H1 (cell line): ENCODE measurements around the gene SPATA33. TPM values are rescaled to one million over a fixed set of nuclear protein-coding genes. Genes with fewer than 3 reads are reported as not detected.

Experiments used
- CTCF ChIA-PET: fragments of 300-600 bp; sonication (Branson Sonifier 250); formaldehyde crosslinking; loops from one replicate; lab custom pipeline; 2021; ENCODE audit not compliant: partially characterized antibody; lab: Charles Lee
- POLR2A ChIA-PET: fragments of 300-600 bp; sonication (Branson Sonifier 250); formaldehyde crosslinking; loops from one replicate; lab custom pipeline; 2021; ENCODE audit warnings: inconsistent platforms; ENCODE audit not compliant: partially characterized antibody; lab: Charles Lee
- DNase-seq, 2 experiments: peaks; one replicate each; pipeline versions ENCODE4 v3.0.0 to v3.0.0-alpha.2; 2010 to 2022; ENCODE audit warnings: low spot score in 2 of 2, low read depth in 1 of 2, mixed read lengths in 1 of 2
- FAIRE-seq: peaks from 2 replicates; lab custom pipeline; 2011; peaks lifted over from hg19 to GRCh38; lab: Jason Lieb, UNC
- H2AFZ ChIP-seq: 2 replicates; pipeline ENCODE4 v1.8.1; 2012; ENCODE audit warnings: low read length, inconsistent platforms
- H2AK5ac ChIP-seq: 2 replicates; pipeline ENCODE4 v1.6.1; 2013; ENCODE audit warnings: low read depth, low read length
- H2BK120ac ChIP-seq: replicated peaks from 2 replicates; pipeline ENCODE3; 2013; ENCODE audit warnings: low read depth, low read length, inconsistent platforms
- H2BK12ac ChIP-seq: 2 replicates; pipeline ENCODE4 v1.6.1; 2013; ENCODE audit warnings: low read depth, low read length
- H2BK15ac ChIP-seq: 2 replicates; pipeline ENCODE4 v1.6.1; 2013; ENCODE audit warnings: low read length
- H2BK20ac ChIP-seq: 2 replicates; pipeline ENCODE4 v1.6.1; 2013; ENCODE audit warnings: low read length
- H2BK5ac ChIP-seq: 2 replicates; pipeline ENCODE4 v1.6.1; 2013; ENCODE audit warnings: low read depth, low read length
- H3K14ac ChIP-seq: 2 replicates; pipeline ENCODE4 v1.6.1; 2013; ENCODE audit warnings: inconsistent platforms; ENCODE audit not compliant: insufficient read length
- H3K18ac ChIP-seq: 2 replicates; pipeline ENCODE4 v1.6.1; 2013; ENCODE audit warnings: low read length; ENCODE audit errors: extremely low read depth
- H3K23ac ChIP-seq: 2 replicates; pipeline ENCODE4 v1.6.1; 2013; ENCODE audit warnings: inconsistent platforms; ENCODE audit not compliant: insufficient read length
- H3K23me2 ChIP-seq: 2 replicates; pipeline ENCODE4 v1.6.1; 2013; ENCODE audit warnings: low read depth, low read length
- H3K27ac ChIP-seq: 2 replicates; pipeline ENCODE4 v1.6.1; 2011; ENCODE audit warnings: low read depth, low read length, inconsistent platforms
- H3K27me3 ChIP-seq, 4 experiments: replicated peaks in 1 of 4; 1 replicate in 1 of 4; 2 replicates in 3 of 4; pipeline versions ENCODE4 v1.6.1 to v1.8.1; 2011 to 2013; ENCODE audit warnings: low read length in 3 of 4, mild to moderate bottlenecking in 3 of 4, inconsistent platforms in 2 of 4, mixed read lengths in 2 of 4, moderate library complexity in 1 of 4; ENCODE audit not compliant: control insufficient read depth in 3 of 4, insufficient read depth in 3 of 4; ENCODE audit errors: extremely low read depth in 1 of 4
- H3K36me3 ChIP-seq, 4 experiments: 2 replicates each; pipeline versions ENCODE4 v1.6.1 to v1.8.1; 2011 to 2013; ENCODE audit warnings: mild to moderate bottlenecking in 4 of 4, low read length in 3 of 4, moderate library complexity in 2 of 4, control low read depth in 1 of 4, inconsistent platforms in 1 of 4; ENCODE audit not compliant: insufficient read depth in 4 of 4, control insufficient read depth in 2 of 4
- H3K4ac ChIP-seq: replicated peaks from 2 replicates; pipeline ENCODE3; 2013; ENCODE audit warnings: low read length, low read depth, mixed read lengths, inconsistent platforms; ENCODE audit not compliant: insufficient read length
- H3K4me1 ChIP-seq, 4 experiments: replicated peaks in 1 of 4; 1 replicate in 1 of 4; 2 replicates in 3 of 4; pipeline versions ENCODE4 v1.6.1 to v1.8.1; 2011 to 2013; ENCODE audit warnings: low read length in 3 of 4, inconsistent platforms in 2 of 4, mixed read lengths in 1 of 4; ENCODE audit not compliant: insufficient read depth in 4 of 4, control insufficient read depth in 3 of 4
- H3K4me2 ChIP-seq, 2 experiments: 2 replicates each; pipeline versions ENCODE4 v1.6.1 to v1.8.1; 2011 to 2013; ENCODE audit warnings: low read depth in 2 of 2, low read length in 2 of 2, control low read depth in 1 of 2, inconsistent platforms in 1 of 2, mild to moderate bottlenecking in 1 of 2; ENCODE audit not compliant: insufficient read depth in 1 of 2
- H3K4me3 ChIP-seq, 4 experiments: fragments of 200-600, 300-600 bp in 1 of 4; sonication (generic), shearing (Covaris generic), sonication (Bioruptor Twin) in 1 of 4; 2 replicates each; pipeline versions ENCODE4 v1.5.1 to v1.8.1; 2011 to 2016; ENCODE audit warnings: low read length in 4 of 4, low read depth in 3 of 4, control low read depth in 2 of 4, inconsistent platforms in 2 of 4, mild to moderate bottlenecking in 2 of 4, mixed read lengths in 1 of 4, moderate library complexity in 1 of 4; ENCODE audit not compliant: insufficient read depth in 2 of 4; ENCODE audit errors: extremely low read depth in 1 of 4
- H3K56ac ChIP-seq: replicated peaks from 2 replicates; pipeline ENCODE3; 2013; ENCODE audit warnings: low read depth, mild to moderate bottlenecking, mixed read lengths, low read length, inconsistent platforms; ENCODE audit not compliant: insufficient read length
- H3K79me1 ChIP-seq: 2 replicates; pipeline ENCODE4 v1.6.1; 2013; ENCODE audit warnings: low read depth, low read length, control low read depth
- H3K79me2 ChIP-seq, 2 experiments: 2 replicates each; pipeline versions ENCODE4 v1.6.1 to v1.8.1; 2012 to 2013; ENCODE audit warnings: low read length in 2 of 2, mild to moderate bottlenecking in 2 of 2, inconsistent platforms in 1 of 2; ENCODE audit not compliant: insufficient read depth in 2 of 2, control insufficient read depth in 1 of 2
- H3K9ac ChIP-seq, 4 experiments: replicated peaks in 1 of 4; 1 replicate in 1 of 4; 2 replicates in 3 of 4; pipeline versions ENCODE4 v1.6.1 to v1.8.1; 2011 to 2013; ENCODE audit warnings: low read depth in 3 of 4, low read length in 3 of 4, control low read depth in 2 of 4, mild to moderate bottlenecking in 2 of 4, moderate library complexity in 2 of 4, inconsistent platforms in 1 of 4; ENCODE audit errors: extremely low read depth in 1 of 4
- H3K9me3 ChIP-seq, 2 experiments: 2 replicates each; pipeline versions ENCODE4 v1.6.1 to v1.8.1; 2012 to 2013; ENCODE audit warnings: mild to moderate bottlenecking in 2 of 2, moderate library complexity in 2 of 2, control low read depth in 1 of 2, inconsistent platforms in 1 of 2, low read depth in 1 of 2, low read length in 1 of 2, mixed read lengths in 1 of 2; ENCODE audit not compliant: insufficient read depth in 2 of 2
- H4K20me1 ChIP-seq, 2 experiments: replicated peaks in 1 of 2; 2 replicates each; pipeline versions ENCODE3 to v1.8.1; 2011 to 2013; ENCODE audit warnings: inconsistent platforms in 2 of 2, low read length in 2 of 2, mild to moderate bottlenecking in 1 of 2; ENCODE audit not compliant: insufficient read depth in 2 of 2, control insufficient read depth in 1 of 2
- H4K5ac ChIP-seq: 2 replicates; pipeline ENCODE4 v1.6.1; 2013; ENCODE audit warnings: low read length, low read depth, mixed read lengths, inconsistent platforms; ENCODE audit not compliant: insufficient read length
- H4K8ac ChIP-seq: 2 replicates; pipeline ENCODE4 v1.8.0; 2013; ENCODE audit warnings: mild to moderate bottlenecking, moderate library complexity, low read length, inconsistent platforms; ENCODE audit not compliant: insufficient read depth; ENCODE audit errors: extremely low read depth
- H4K91ac ChIP-seq: replicated peaks from 2 replicates; pipeline ENCODE3; 2013; ENCODE audit warnings: low read length, mixed read lengths, inconsistent platforms; ENCODE audit not compliant: insufficient read length
- BACH1 ChIP-seq: IDR thresholded peaks from 2 replicates; pipeline ENCODE4 v1.6.1; 2012; ENCODE audit warnings: low read length, improper control_type of control experiment
- BRCA1 ChIP-seq: IDR thresholded peaks from 2 replicates; pipeline ENCODE4 v1.6.1; 2012; ENCODE audit warnings: low read depth, low read length, improper control_type of control experiment
- CEBPB ChIP-seq: IDR thresholded peaks from 2 replicates; pipeline ENCODE4 v1.6.1; 2012; ENCODE audit warnings: low read depth, low read length
- CHD1 ChIP-seq: IDR thresholded peaks from 2 replicates; pipeline ENCODE4 v1.6.1; 2012; ENCODE audit warnings: low read depth, low read length, improper control_type of control experiment
- HDAC2 ChIP-seq, 2 experiments: fragments of 300-600 bp in 1 of 2; sonication (generic) in 1 of 2; IDR thresholded peaks; 2 replicates each; pipeline ENCODE4 v1.6.1; 2011 to 2012; ENCODE audit warnings: low read depth in 2 of 2, low read length in 2 of 2, mild to moderate bottlenecking in 2 of 2, moderate library complexity in 2 of 2, borderline replicate concordance in 1 of 2, inconsistent platforms in 1 of 2
- NANOG ChIP-seq: IDR thresholded peaks from 2 replicates; pipeline ENCODE4 v1.6.1; 2011; ENCODE audit warnings: low read length, low read depth, mild to moderate bottlenecking, inconsistent platforms; ENCODE audit not compliant: insufficient read depth, poor library complexity, severe bottlenecking
- TEAD4 ChIP-seq: IDR thresholded peaks from 2 replicates; pipeline ENCODE4 v1.6.1; 2012; ENCODE audit warnings: low read depth, low read length, inconsistent platforms, mixed read lengths
- YY1 ChIP-seq: IDR thresholded peaks from 2 replicates; pipeline ENCODE4 v1.6.1; 2011; ENCODE audit warnings: low read depth, mild to moderate bottlenecking, low read length
- WGBS, 2 experiments: shearing (Covaris generic) in 1 of 2; methylation state at CpG; one replicate each; pipeline versions ENCODE4 v1.1.6 to v1.1.7; 2013 to 2015; ENCODE audit warnings: low lambda C conversion rate in 2 of 2, mixed read lengths in 2 of 2, inconsistent platforms in 1 of 2, low coverage in 1 of 2, missing lambda C conversion rate in 1 of 2; ENCODE audit not compliant: insufficient replicate concordance in 2 of 2, insufficient coverage in 1 of 2, insufficient read length in 1 of 2; ENCODE audit errors: extremely low coverage in 1 of 2, missing lambda C conversion rate in 1 of 2; 5-methylcytosine and 5-hydroxymethylcytosine counted together
- polyA plus RNA-seq, 7 experiments: library from polyadenylated mRNA; depleted of rRNA in 3 of 7; stranded (reverse) in 5 of 7; unstranded in 2 of 7; fragments of >200 nt in 5 of 7; fragments of 200-250 nt in 2 of 7; gene quantifications; 1 replicate in 5 of 7; 2 replicates in 1 of 7; 4 replicates in 1 of 7; pipeline versions ENCODE4 v1.2.1 to v1.2.3, GENCODE V29; 2011 to 2013; ENCODE audit warnings: missing spikeins in 2 of 7, mixed read lengths in 2 of 7
- total RNA-seq: library from RNA; stranded (reverse); fragmentation: NEBNext Ultra II Directional; extraction: Animal tissue kit (Norgen Biotek cat#: 25700); gene quantifications from 2 replicates; pipeline ENCODE4 v1.2.1, GENCODE V29; 2021
- TF ChIP-seq, protein P1 (sequence below), 3 experiments: IDR thresholded peaks; 1 replicate in 2 of 3; 2 replicates in 1 of 3; pipeline versions ENCODE4 v1.5.1 to v1.6.1; 2011; ENCODE audit warnings: low read length in 3 of 3, mild to moderate bottlenecking in 3 of 3, inconsistent platforms in 2 of 3, low read depth in 1 of 3, moderate library complexity in 1 of 3; ENCODE audit not compliant: insufficient read depth in 1 of 3; ENCODE audit errors: control extremely low read depth in 1 of 3

The SPATA33 gene
- total and polyA plus RNA-seq, 2 of the 8 experiments (the other 6 are each of a cell fraction or from before 2014, with no cell fraction given) = 5.4 to 16.9 TPM

DNA sequence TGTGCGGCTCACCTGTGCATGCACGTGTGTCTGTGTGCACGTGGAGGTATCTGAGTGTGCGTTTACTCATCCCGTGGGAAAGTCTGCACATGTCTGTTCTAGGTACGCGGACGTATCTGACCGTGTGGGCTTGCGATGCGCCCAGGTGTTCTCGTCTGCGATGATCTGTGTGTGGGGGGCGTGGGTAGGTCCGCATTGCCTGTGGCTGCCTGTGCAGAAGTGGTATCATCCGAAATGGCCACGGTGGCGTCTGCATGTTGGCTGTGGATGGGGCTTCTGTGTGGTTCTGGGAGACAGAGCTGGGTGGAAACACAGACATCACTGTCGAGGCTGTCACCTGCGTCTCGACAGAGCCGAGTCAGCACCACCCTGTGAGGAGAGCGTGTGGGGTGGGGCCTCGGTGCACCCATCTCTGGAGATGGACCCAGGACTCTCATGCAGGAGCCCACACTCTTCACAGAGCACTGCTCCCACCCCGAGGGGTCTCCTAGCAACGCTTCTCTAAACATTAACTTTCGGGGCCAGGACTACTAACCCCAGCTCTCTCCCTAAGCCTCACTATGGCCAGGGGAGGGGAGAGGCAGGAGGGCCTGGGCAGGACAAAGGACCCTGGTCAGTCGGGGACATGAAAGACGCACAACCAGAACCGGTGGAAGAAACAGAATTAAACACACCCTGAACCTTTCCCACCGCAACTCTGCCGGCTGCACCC lies 35.8 kb upstream of the SPATA33 start:
- H3K36me3 ChIP-seq = no peaks in the 10 kb centered on the region
- H3K9ac ChIP-seq = no peak overlapping the region
- no peak overlapping the region for H4K91ac ChIP-seq
- no peak for FAIRE-seq
- H3K4me3 ChIP-seq = no peak overlapping the region
- no peak overlapping the region for H3K18ac ChIP-seq
- H3K14ac ChIP-seq = no peak overlapping the region
- H4K8ac ChIP-seq = no peak overlapping the region
- H3K27ac ChIP-seq = no peak overlapping the region
- no peaks in the 10 kb centered on the region for H3K79me2 ChIP-seq
- no peak overlapping the region for H3K4me2 ChIP-seq
- no peak overlapping the region for H3K56ac ChIP-seq
- H2BK120ac ChIP-seq = no peak overlapping the region
- H2BK20ac ChIP-seq = 0 out of 2 replicates have a peak overlapping the region, but pooled peaks have one; percentile 43
- H4K5ac ChIP-seq = no peak overlapping the region
- no peaks in the 10 kb centered on the region for H3K79me1 ChIP-seq
- no peak overlapping the region for H2BK15ac ChIP-seq
- 0 out of 2 replicates have a peak overlapping the region, but pooled peaks have one; percentile 40 for H2AK5ac ChIP-seq
- H2BK5ac ChIP-seq = peak overlapping the region; percentile 66; the same call in 1 of the 2 replicates
- H3K23ac ChIP-seq = no peak overlapping the region
- H3K27me3 ChIP-seq = peaks cover 0 to 15% (median 7%) of the 10 kb centered on the region in 4 experiments; a peak in 5 of 7 replicates
- no peaks in the 10 kb centered on the region for H3K9me3 ChIP-seq
- H3K23me2 ChIP-seq = no peaks in the 10 kb centered on the region
- H3K4me1 ChIP-seq = peaks cover 0 to 23% (median 6%) of the 10 kb centered on the region in 4 experiments; a peak in 6 of 7 replicates
- ChIA-PET POLR2A (no interaction called here), CTCF (interaction anchor here (1.7 to 4.9 kb wide), 3 partner anchors 11 to 20 kb away, joined by 7 to 24 read pairs (median 8); no protein-coding TSS in a partner anchor)
- DNase-seq = no peak
- 88% methylated on average over 32 of the region's 32 CpGs; no CpG with 5 or more reads in 1 of the 2 experiments for WGBS, 2 experiments
- no peak overlapping the region for H3K4ac ChIP-seq
- H2BK12ac ChIP-seq = peak overlapping the region; percentile 68; the same call in 1 of the 2 replicates
- H2AFZ ChIP-seq = no peak overlapping the region
- H4K20me1 ChIP-seq = no peaks in the 10 kb centered on the region
- TF ChIP-seq YY1 (no peak), BRCA1 (no peak), HDAC2 (IDR thresholded peaks at IDR 0.05; ENCODE audit: borderline replicate concordance in 1 of 2, low read depth in 2 of 2, low read length in 2 of 2) (no peak), TEAD4 (no peak), CEBPB (no peak), BACH1 (no peak), CHD1 (no peak), NANOG (no peak)
- TF ChIP-seq, protein P1, sequence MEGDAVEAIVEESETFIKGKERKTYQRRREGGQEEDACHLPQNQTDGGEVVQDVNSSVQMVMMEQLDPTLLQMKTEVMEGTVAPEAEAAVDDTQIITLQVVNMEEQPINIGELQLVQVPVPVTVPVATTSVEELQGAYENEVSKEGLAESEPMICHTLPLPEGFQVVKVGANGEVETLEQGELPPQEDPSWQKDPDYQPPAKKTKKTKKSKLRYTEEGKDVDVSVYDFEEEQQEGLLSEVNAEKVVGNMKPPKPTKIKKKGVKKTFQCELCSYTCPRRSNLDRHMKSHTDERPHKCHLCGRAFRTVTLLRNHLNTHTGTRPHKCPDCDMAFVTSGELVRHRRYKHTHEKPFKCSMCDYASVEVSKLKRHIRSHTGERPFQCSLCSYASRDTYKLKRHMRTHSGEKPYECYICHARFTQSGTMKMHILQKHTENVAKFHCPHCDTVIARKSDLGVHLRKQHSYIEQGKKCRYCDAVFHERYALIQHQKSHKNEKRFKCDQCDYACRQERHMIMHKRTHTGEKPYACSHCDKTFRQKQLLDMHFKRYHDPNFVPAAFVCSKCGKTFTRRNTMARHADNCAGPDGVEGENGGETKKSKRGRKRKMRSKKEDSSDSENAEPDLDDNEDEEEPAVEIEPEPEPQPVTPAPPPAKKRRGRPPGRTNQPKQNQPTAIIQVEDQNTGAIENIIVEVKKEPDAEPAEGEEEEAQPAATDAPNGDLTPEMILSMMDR (IDR thresholded peaks at IDR 0.05; ENCODE audit: control extremely low read depth in 1 of 3, insufficient read depth in 1 of 3, low read depth in 1 of 3, low read length in 3 of 3) = no peak
